Astrocyte of the spinal cord (primary cell): ENCODE measurements around the gene CORO1C.

Source experiments
- DNase-seq: peaks from one replicate; pipeline ENCODE4 v3.0.0; 2011; ENCODE audit warnings: low read depth, low spot score
- H3K4me3 ChIP-seq: 2 replicates; pipeline ENCODE4 v1.5.1; 2011; ENCODE audit warnings: low read depth, mild to moderate bottlenecking, low read length, moderate library complexity
- CTCF ChIP-seq: IDR thresholded peaks from 2 replicates; pipeline ENCODE4 v1.5.1; 2012; ENCODE audit warnings: low read depth, mild to moderate bottlenecking, low read length, inconsistent platforms
- in situ Hi-C: cut with HindIII; loops from 2 replicates; pipeline ENCODE4 v1.10.0; 2017; ENCODE audit warnings: low sequenced_read_pairs

Gene CORO1C

GRCh38 chr12:108668542-108668941 lies 62.8 kb downstream of the CORO1C start:
- H3K4me3 ChIP-seq, result no peak overlapping the region
- in situ Hi-C loops, result no loop called here
- no peak for DNase-seq
- TF ChIP-seq CTCF, result no peak

- H3K4me3 ChIP-seq, result no peak overlapping the region
- no peak for TF ChIP-seq CTCF
- DNase-seq, result no peak
- in situ Hi-C loops, result no loop called here
Observed at GRCh38 chr12:108668063-108668462, 63.3 kb downstream of the CORO1C start.

- H3K4me3 ChIP-seq, result no peak overlapping the region
- DNase-seq, result no peak
- no peak for TF ChIP-seq CTCF
- in situ Hi-C loops, result no loop called here
Observed at GRCh38 chr12:108667349-108667748, 64.0 kb downstream of the CORO1C start.

- in situ Hi-C loops, result no loop called here
- peak; percentile 36 for DNase-seq
Observed at GRCh38 chr12:108666401-108666881, 64.9 kb downstream of the CORO1C start.

GRCh38 chr12:108665608-108666202 lies 65.6 kb downstream of the CORO1C start:
- in situ Hi-C loops, result no loop called here
- DNase-seq, result no peak
- no peak overlapping the region for H3K4me3 ChIP-seq
- TF ChIP-seq CTCF, result no peak

More at GRCh38 chr12:108666401-108666881, 64.9 kb downstream of the CORO1C start:
- no peak overlapping the region for H3K4me3 ChIP-seq
- TF ChIP-seq CTCF, result no peak

- peak; percentile 91 for TF ChIP-seq CTCF
- no peak overlapping the region for H3K4me3 ChIP-seq
- in situ Hi-C loops, result no loop called here
Observed at GRCh38 chr12:108664338-108665258, 66.7 kb downstream of the CORO1C start.

More at GRCh38 chr12:108664338-108665258, 66.7 kb downstream of the CORO1C start:
- DNase-seq, result peak; percentile 96
